Adrenal gland (tissue), 12 donors: ENCODE results near the gene SMARCD3. TPM values are rescaled to one million over a fixed set of nuclear protein-coding genes. Genes with fewer than 3 reads are reported as not detected.

ENCODE experiments used
- DNase-seq, 7 donors: peaks; one replicate each; pipeline ENCODE4 v3.0.0-alpha.2; 2019 to 2020
- H3K27ac ChIP-seq, 5 donors: fragments of 200-600 bp; sonication (generic) in 4 of 5; 1 replicate in 3 of 5; 2 replicates in 2 of 5; pipeline versions ENCODE4 v1.5.1 to v1.8.0; 2016 to 2020; ENCODE audit warnings: mild to moderate bottlenecking in 1 of 5
- H3K27me3 ChIP-seq: fragments of 200-600 bp; 2 replicates; pipeline ENCODE4 v1.8.0; 2021
- H3K36me3 ChIP-seq, 2 donors: fragments of 200-600 bp; replicated peaks in 1 of 2; 1 replicate in 1 of 2; 2 replicates in 1 of 2; pipeline versions ENCODE4 v1.5.1 to v1.8.0; 2018 to 2022
- H3K4me1 ChIP-seq, 2 donors: fragments of 200-600 bp; replicated peaks in 1 of 2; 1 replicate in 1 of 2; 2 replicates in 1 of 2; pipeline versions ENCODE4 v1.5.1 to v1.8.0; 2018 to 2021
- H3K4me3 ChIP-seq, 4 donors: fragments of 200-600 bp; sonication (generic) in 3 of 4; one replicate each; pipeline ENCODE4 v1.5.1; 2016 to 2018
- H3K9me3 ChIP-seq, 3 donors: fragments of 200-600 bp; sonication (generic) in 1 of 3; replicated peaks in 1 of 3; 1 replicate in 2 of 3; 2 replicates in 1 of 3; pipeline versions ENCODE4 v1.5.1 to v1.8.0; 2016 to 2021
- POLR2A ChIP-seq, 2 donors: fragments of 450-650 bp; IDR thresholded peaks; one replicate each; pipeline ENCODE4 v1.6.1; 2017; ENCODE audit warnings: antibody characterized with exemption in 2 of 2, mild to moderate bottlenecking in 2 of 2, moderate library complexity in 1 of 2
- WGBS, 4 donors: extraction: QIAGEN DNeasy Blood & Tissue Kit in 2 of 4; methylation state at CpG; one replicate each; pipeline versions ENCODE4 v1.1.5 to v1.1.7; 2013 to 2017; 5-methylcytosine and 5-hydroxymethylcytosine counted together
- intact Hi-C, 2 donors: fragments of 100-400 bp; cut with DNase I; formaldehyde crosslinking; loops; one replicate each; pipeline versions ENCODE4 v1.14.1 to v1.15.0; 2022 to 2023
- polyA plus RNA-seq, 3 donors: library from polyadenylated mRNA; stranded (reverse); fragments of 200-250 nt in 2 of 3; fragments of 350-450 nt in 1 of 3; fragmentation: Illumina TruSeq in 1 of 3; extraction: RNeasy Lipid Tissue Mini Kit (QIAGEN cat#74804) in 1 of 3; gene quantifications; one replicate each; pipeline ENCODE4 v1.2.3, GENCODE V29; 2013 to 2014
- total RNA-seq, 9 donors: library from RNA; depleted of rRNA in 4 of 9; stranded (reverse); fragments of >200 nt in 4 of 9; fragments of 120-200 nt in 1 of 9; fragmentation: NEBNext Ultra II Directional in 1 of 9; extraction: Animal tissue kit (Norgen Biotek cat#: 25700) in 1 of 9; gene quantifications; one replicate each; pipeline versions ENCODE4 v1.1.0 to v1.2.4, GENCODE V29; 2013 to 2023
- TF ChIP-seq, protein P1 (sequence below), 6 experiments: fragments of 450-650 bp in 4 of 6; fragments of 200-600 bp in 2 of 6; sonication (generic) in 1 of 6; IDR thresholded peaks; 1 replicate in 5 of 6; 2 replicates in 1 of 6; pipeline versions ENCODE4 v1.5.1 to v1.8.0; 2016 to 2021; ENCODE audit warnings: antibody characterized with exemption in 6 of 6, mild to moderate bottlenecking in 2 of 6, moderate library complexity in 1 of 6
- donor health status: healthy with polysubstance abuse.
- donor health status: Bipolar disorder and iron deficiency.
- donor health status: DM: yes; HTN: yes; CAD: no.
- donor health status: DM: no; HTN: no; CAD: no.
- donor health status: DM: no; HTN: no; CAD: no.
- donor health status: DM: yes; HTN: yes; CAD: no.

SMARCD3 gene
- total and polyA plus RNA-seq, 12 donors, result 46.4 to 194 (median 109) TPM

DNA sequence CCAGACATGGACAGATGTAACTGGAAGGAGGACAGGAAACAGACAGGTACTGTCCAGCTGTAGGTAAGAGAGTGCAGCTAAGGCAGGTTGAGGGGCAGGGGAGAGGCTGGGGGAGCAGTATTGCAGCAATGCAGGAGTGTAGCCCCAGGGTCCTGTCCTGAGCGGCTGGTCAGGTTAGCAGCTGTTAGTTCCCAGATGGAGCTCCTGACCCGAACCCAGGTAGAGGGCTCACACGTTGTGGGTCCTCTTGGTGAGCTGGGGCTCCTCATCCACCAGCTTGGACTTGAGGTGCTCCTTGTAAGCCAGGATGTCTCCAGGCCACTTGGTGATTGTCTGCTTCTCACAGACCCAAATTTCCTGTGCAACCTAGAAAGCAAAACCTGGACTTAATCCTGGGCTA, 34.7 kb downstream of the SMARCD3 start:
- H3K9me3 ChIP-seq, result no peaks in the 10 kb centered on the region
- H3K4me1 ChIP-seq, result no peaks in the 10 kb centered on the region
- no peak for DNase-seq
- 80 to 86% (median 86%) methylated on average over 1 to 3 of the region's 3 CpGs; no CpG with 5 or more reads in 1 of the 4 donors for WGBS, 4 donors
- H3K27ac ChIP-seq, result no peak overlapping the region
- H3K27me3 ChIP-seq, result no peaks in the 10 kb centered on the region
- intact Hi-C loops, result no loop called here
- H3K36me3 ChIP-seq, result peaks cover 0 to 62% of the 10 kb centered on the region in 2 donors
- TF ChIP-seq, protein P1, sequence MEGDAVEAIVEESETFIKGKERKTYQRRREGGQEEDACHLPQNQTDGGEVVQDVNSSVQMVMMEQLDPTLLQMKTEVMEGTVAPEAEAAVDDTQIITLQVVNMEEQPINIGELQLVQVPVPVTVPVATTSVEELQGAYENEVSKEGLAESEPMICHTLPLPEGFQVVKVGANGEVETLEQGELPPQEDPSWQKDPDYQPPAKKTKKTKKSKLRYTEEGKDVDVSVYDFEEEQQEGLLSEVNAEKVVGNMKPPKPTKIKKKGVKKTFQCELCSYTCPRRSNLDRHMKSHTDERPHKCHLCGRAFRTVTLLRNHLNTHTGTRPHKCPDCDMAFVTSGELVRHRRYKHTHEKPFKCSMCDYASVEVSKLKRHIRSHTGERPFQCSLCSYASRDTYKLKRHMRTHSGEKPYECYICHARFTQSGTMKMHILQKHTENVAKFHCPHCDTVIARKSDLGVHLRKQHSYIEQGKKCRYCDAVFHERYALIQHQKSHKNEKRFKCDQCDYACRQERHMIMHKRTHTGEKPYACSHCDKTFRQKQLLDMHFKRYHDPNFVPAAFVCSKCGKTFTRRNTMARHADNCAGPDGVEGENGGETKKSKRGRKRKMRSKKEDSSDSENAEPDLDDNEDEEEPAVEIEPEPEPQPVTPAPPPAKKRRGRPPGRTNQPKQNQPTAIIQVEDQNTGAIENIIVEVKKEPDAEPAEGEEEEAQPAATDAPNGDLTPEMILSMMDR (IDR thresholded peaks at IDR 0.05), result no peak
- no peak for TF ChIP-seq POLR2A (IDR thresholded peaks at IDR 0.05)
- H3K4me3 ChIP-seq, result no peak overlapping the region

DNA sequence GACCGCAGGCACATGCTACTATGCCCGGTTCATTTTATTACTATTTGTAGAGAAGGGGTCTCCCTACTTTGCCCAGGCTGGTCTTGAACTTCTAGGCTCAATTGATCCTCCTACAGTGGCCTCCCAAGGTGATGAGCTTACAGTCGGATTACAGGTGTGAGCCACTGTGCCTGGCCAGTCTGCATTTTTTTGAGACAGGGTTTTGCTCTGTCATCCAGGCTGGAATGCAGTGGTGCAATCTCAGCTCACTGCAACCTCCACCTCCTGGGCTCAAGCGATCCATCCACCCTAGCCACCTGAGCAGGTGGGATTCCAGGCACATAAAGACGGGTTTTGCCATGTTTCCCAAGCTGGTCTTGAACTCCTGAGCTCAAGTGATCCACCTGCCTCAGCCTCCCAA, 35.9 kb downstream of the SMARCD3 start:
- TF ChIP-seq, protein P1 (IDR thresholded peaks at IDR 0.05), result no peak
- no peak for TF ChIP-seq POLR2A (IDR thresholded peaks at IDR 0.05)
- Histone ChIP-seq H3K9me3 (no peaks in the 10 kb centered on the region), H3K27ac (no peak overlapping the region), H3K36me3 (peaks cover 0 to 50% of the 10 kb centered on the region in 2 donors), H3K4me3 (no peak overlapping the region), H3K4me1 (no peaks in the 10 kb centered on the region), H3K27me3 (no peaks in the 10 kb centered on the region)
- intact Hi-C loops, result no loop called here
- 84 to 100% (median 88%) methylated on average over 3 to 5 of the region's 5 CpGs for WGBS, 4 donors
- DNase-seq, result no peak

DNA sequence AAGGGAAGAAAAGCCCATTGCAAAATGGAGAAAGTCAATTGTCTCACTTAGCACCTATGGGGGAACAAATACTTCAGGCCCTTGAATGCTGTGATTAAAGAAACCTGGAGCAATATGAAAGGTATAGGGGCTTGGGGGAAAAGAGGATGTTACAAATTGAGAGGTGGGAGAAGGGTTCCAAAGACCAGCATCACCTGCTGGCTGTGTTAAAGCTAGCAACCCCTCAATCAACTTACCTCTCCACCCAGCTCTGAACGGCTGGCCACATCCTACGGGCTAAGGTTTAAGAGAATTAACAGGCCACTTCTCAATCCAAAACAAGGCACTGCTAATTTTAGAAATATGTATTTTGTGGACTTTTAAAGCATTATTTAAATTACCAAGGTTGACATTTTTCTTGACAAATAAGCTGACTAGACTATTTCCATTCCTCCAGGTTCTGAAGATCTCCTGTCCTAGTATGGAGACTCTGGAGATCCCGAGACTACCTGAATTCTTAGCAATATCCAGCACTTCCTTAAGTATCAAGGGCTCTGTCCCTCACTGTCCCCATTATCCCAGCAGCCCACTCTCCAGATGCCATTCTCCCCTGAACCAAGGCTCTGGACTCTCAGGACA, 37.2 kb downstream of the SMARCD3 start:
- Histone ChIP-seq H3K4me1 (no peaks in the 10 kb centered on the region), H3K4me3 (no peak overlapping the region), H3K36me3 (peaks cover 0 to 36% of the 10 kb centered on the region in 2 donors), H3K27ac (no peak overlapping the region), H3K27me3 (no peaks in the 10 kb centered on the region), H3K9me3 (no peaks in the 10 kb centered on the region)
- DNase-seq, result no peak
- 82 to 98% (median 87%) methylated on average over 3 of the region's 3 CpGs for WGBS, 4 donors
- no peak for TF ChIP-seq POLR2A (IDR thresholded peaks at IDR 0.05)
- TF ChIP-seq, protein P1 (IDR thresholded peaks at IDR 0.05), result no peak
- intact Hi-C loops, result no loop called here

- no peaks in the 10 kb centered on the region for H3K9me3 ChIP-seq
- no peaks in the 10 kb centered on the region for H3K27me3 ChIP-seq
- H3K36me3 ChIP-seq, result peaks cover 0 to 28% of the 10 kb centered on the region in 2 donors
- no peak within 1 kb of the TSS for H3K27ac ChIP-seq
- H3K4me1 ChIP-seq, result no peaks in the 10 kb centered on the region
- intact Hi-C loops, result no loop called here
- DNase-seq, result no peak
- H3K4me3 ChIP-seq, result no peak within 1 kb of the TSS
- TF ChIP-seq POLR2A (IDR thresholded peaks at IDR 0.05), result no peak
- TF ChIP-seq, protein P1 (IDR thresholded peaks at IDR 0.05), result no peak
- WGBS, 4 donors, result 76 to 81% (median 80%) methylated on average over 17 of the region's 17 CpGs
These were observed 38.2 kb downstream of the SMARCD3 start, which contains the start of gene H2BK1 for GRCh38 chr7:151210087-151210854. Gene H2BK1, minus strand, starts transcription at chr7:151210488. Its CDS starts 170 bp downstream, at chr7:151210318.
